K562 (cell line): ENCODE data around the gene GIGYF1. TPM values are rescaled to one million over a fixed set of nuclear protein-coding genes. Genes with fewer than 3 reads are reported as not detected.

Source experiments
- ARHGAP35 ChIP-seq: fragments of 450-650 bp; IDR thresholded peaks from 2 replicates; pipeline ENCODE4 v1.6.1; 2018; ENCODE audit not compliant: partially characterized antibody
- BACH1 ChIP-seq: fragments of 200-800 bp; sonication (Bioruptor generic); IDR thresholded peaks from 2 replicates; pipeline ENCODE4 v1.6.1; 2016; ENCODE audit warnings: missing genetic modification characterization, missing compliant biosample characterization
- CBX3 ChIP-seq, 2 experiments: IDR thresholded peaks; 1 replicate in 1 of 2; 2 replicates in 1 of 2; pipeline ENCODE4 v1.6.1; 2012; ENCODE audit warnings: inconsistent platforms in 2 of 2, low read length in 2 of 2, borderline replicate concordance in 1 of 2, control low read depth in 1 of 2
- FOSL1 ChIP-seq: fragments of 200-800 bp; sonication (Bioruptor generic); conservative IDR thresholded peaks from 2 replicates; pipeline ENCODE4 v1.6.1; 2016; ENCODE audit warnings: missing genetic modification characterization, missing compliant biosample characterization
- FOXK2 ChIP-seq, 2 experiments: fragments of 450-650 bp; IDR thresholded peaks in 1 of 2; conservative IDR thresholded peaks in 1 of 2; 2 replicates each; pipeline ENCODE4 v1.6.1; 2016; ENCODE audit warnings: low read depth in 2 of 2, mild to moderate bottlenecking in 1 of 2
- GABPA ChIP-seq: fragments of 200-800 bp; sonication (Bioruptor generic); conservative IDR thresholded peaks from 2 replicates; pipeline ENCODE4 v1.6.1; 2016; ENCODE audit warnings: low read depth, missing genetic modification characterization, missing compliant biosample characterization
- GTF2E2 ChIP-seq: fragments of 200-800 bp; sonication (Bioruptor generic); IDR thresholded peaks from 2 replicates; pipeline ENCODE4 v1.6.1; 2016; ENCODE audit warnings: missing genetic modification characterization, missing compliant biosample characterization
- NCOA6 ChIP-seq: fragments of 450-650 bp; IDR thresholded peaks from 2 replicates; pipeline ENCODE4 v1.6.1; 2017; ENCODE audit warnings: mild to moderate bottlenecking
- SAFB ChIP-seq: fragments of 200-400 bp; formaldehyde crosslinking; IDR thresholded peaks from 2 replicates; pipeline ENCODE4 v1.6.1; 2017; ENCODE audit warnings: low read depth, low read length, borderline replicate concordance
- ZBTB7A ChIP-seq: IDR thresholded peaks from 2 replicates; pipeline ENCODE4 v1.6.1; 2011; ENCODE audit warnings: low read depth, mild to moderate bottlenecking, low read length, moderate library complexity, borderline replicate concordance; ENCODE audit not compliant: control insufficient read depth
- ZNF551 ChIP-seq: fragments of 250-450 bp; sonication (Bioruptor Pico); IDR thresholded peaks from 2 replicates; pipeline ENCODE4 v1.5.0; 2021; ENCODE audit warnings: mild to moderate bottlenecking, moderate library complexity
- ZNF75A ChIP-seq: fragments of 450-650 bp; formaldehyde crosslinking; IDR thresholded peaks from 2 replicates; pipeline ENCODE4 v1.4.0; 2020; ENCODE audit warnings: mild to moderate bottlenecking
- polyA plus RNA-seq, 8 experiments: library from polyadenylated mRNA; depleted of rRNA in 4 of 8; stranded (reverse) in 5 of 8; unstranded in 3 of 8; fragments of >200 nt; fragmentation: Nextera tagmentation in 2 of 8; fragmentation: Illumina TruSeq in 1 of 8; extraction: Ambion mirVana in 2 of 8; extraction: Trizol in 1 of 8; gene quantifications; 2 replicates each; pipeline versions ENCODE4 v1.2.1 to v1.2.3, GENCODE V29; 2011 to 2014; ENCODE audit warnings: inconsistent platforms in 1 of 8, missing spikeins in 1 of 8
- total RNA-seq, 7 experiments: library from RNA; depleted of rRNA in 6 of 7; stranded (reverse); fragments of >200 nt in 6 of 7; fragmentation: Illumina TruSeq in 2 of 7; extraction: Trizol in 2 of 7; gene quantifications; 2 replicates each; pipeline versions ENCODE4 v1.2.1 to v1.2.3, GENCODE V29; 2011 to 2021; ENCODE audit warnings: low replicate concordance in 1 of 7
- TF ChIP-seq, protein P1 (sequence below): conservative IDR thresholded peaks from 2 replicates; pipeline ENCODE4 v1.6.1; 2011; ENCODE audit warnings: low read depth, mild to moderate bottlenecking, low read length; ENCODE audit not compliant: control insufficient read depth
- TF ChIP-seq, protein P2 (sequence below): fragments of 450-650 bp; IDR thresholded peaks from 2 replicates; pipeline ENCODE4 v1.6.1; 2016; ENCODE audit warnings: low read depth, mild to moderate bottlenecking, moderate library complexity
- TF ChIP-seq, protein P3 (sequence below): fragments of 250-450 bp; sonication (Bioruptor Pico); IDR thresholded peaks from 2 replicates; pipeline ENCODE4 v1.4.0; 2020
- TF ChIP-seq, protein P4 (sequence below): fragments of 250-450 bp; sonication (Bioruptor Pico); IDR thresholded peaks from 2 replicates; pipeline ENCODE4 v1.5.0; 2021; ENCODE audit warnings: mild to moderate bottlenecking, borderline replicate concordance

The GIGYF1 gene
- total and polyA plus RNA-seq, 9 of the 15 experiments (the other 6 are each of a cell fraction or from before 2014, with no cell fraction given): 0.56 to 76.2 (median 16.8) TPM

DNA sequence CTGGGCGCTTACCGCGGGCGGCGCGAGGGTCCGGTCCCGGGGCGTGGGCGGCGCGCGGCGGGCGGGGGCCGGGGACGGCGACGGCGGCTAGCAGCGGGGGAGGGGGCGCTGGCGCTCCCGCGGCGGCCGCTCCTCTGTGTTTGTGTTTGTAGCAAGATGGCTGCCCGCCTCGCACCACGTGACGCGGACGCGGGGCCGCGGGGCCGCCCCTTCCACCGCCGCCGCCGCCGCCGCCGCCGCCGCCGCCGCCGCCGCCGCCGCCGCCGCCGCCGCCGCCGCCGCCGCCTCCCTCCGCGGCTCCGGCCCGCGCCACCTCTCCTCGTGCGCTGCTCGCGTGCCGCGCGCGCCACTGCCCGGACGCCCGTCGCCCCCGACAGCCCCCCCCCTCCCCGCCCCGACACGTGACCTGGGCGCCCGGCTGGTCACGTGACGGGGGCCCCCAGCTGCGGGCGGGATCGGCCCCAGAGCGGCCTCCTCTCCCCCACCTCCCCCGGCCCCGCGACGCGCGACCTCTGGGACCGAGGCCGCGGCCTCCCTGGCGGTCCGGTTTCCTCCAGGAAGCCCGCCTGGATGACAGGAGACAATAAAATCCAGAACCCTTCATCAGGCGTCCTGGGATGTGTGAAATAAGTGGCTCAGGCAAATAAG is at the start of gene GIGYF1 (continued):
- TF ChIP-seq, protein P1, sequence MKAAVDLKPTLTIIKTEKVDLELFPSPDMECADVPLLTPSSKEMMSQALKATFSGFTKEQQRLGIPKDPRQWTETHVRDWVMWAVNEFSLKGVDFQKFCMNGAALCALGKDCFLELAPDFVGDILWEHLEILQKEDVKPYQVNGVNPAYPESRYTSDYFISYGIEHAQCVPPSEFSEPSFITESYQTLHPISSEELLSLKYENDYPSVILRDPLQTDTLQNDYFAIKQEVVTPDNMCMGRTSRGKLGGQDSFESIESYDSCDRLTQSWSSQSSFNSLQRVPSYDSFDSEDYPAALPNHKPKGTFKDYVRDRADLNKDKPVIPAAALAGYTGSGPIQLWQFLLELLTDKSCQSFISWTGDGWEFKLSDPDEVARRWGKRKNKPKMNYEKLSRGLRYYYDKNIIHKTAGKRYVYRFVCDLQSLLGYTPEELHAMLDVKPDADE: peak; percentile 46
- TF ChIP-seq GTF2E2 (tag) (no peak), CBX3 (IDR thresholded peaks at IDR 0.05; ENCODE audit: borderline replicate concordance in 1 of 2, low read length in 2 of 2) (peak in 1 of 2 experiments; percentile 34; a peak in 1 of 3 replicates), BACH1 (tag) (no peak), NCOA6 (no peak), FOXK2 (conservative IDR thresholded peaks at IDR 0.05 in 1 of 2, IDR thresholded peaks at IDR 0.05 in 1 of 2; ENCODE audit: low read depth in 2 of 2) (no peak), ZNF75A (CRISPR knock-in tag) (no peak), FOSL1 (tag) (0 out of 2 replicates have a peak, but pooled peaks have one; percentile 48), SAFB (no peak), ZNF551 (CRISPR knock-in tag) (no peak), ARHGAP35 (no peak), GABPA (tag) (peak; percentile 50), ZBTB7A (peak; percentile 93)
- TF ChIP-seq, protein P2, sequence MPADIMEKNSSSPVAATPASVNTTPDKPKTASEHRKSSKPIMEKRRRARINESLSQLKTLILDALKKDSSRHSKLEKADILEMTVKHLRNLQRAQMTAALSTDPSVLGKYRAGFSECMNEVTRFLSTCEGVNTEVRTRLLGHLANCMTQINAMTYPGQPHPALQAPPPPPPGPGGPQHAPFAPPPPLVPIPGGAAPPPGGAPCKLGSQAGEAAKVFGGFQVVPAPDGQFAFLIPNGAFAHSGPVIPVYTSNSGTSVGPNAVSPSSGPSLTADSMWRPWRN: no peak
- TF ChIP-seq, protein P3, sequence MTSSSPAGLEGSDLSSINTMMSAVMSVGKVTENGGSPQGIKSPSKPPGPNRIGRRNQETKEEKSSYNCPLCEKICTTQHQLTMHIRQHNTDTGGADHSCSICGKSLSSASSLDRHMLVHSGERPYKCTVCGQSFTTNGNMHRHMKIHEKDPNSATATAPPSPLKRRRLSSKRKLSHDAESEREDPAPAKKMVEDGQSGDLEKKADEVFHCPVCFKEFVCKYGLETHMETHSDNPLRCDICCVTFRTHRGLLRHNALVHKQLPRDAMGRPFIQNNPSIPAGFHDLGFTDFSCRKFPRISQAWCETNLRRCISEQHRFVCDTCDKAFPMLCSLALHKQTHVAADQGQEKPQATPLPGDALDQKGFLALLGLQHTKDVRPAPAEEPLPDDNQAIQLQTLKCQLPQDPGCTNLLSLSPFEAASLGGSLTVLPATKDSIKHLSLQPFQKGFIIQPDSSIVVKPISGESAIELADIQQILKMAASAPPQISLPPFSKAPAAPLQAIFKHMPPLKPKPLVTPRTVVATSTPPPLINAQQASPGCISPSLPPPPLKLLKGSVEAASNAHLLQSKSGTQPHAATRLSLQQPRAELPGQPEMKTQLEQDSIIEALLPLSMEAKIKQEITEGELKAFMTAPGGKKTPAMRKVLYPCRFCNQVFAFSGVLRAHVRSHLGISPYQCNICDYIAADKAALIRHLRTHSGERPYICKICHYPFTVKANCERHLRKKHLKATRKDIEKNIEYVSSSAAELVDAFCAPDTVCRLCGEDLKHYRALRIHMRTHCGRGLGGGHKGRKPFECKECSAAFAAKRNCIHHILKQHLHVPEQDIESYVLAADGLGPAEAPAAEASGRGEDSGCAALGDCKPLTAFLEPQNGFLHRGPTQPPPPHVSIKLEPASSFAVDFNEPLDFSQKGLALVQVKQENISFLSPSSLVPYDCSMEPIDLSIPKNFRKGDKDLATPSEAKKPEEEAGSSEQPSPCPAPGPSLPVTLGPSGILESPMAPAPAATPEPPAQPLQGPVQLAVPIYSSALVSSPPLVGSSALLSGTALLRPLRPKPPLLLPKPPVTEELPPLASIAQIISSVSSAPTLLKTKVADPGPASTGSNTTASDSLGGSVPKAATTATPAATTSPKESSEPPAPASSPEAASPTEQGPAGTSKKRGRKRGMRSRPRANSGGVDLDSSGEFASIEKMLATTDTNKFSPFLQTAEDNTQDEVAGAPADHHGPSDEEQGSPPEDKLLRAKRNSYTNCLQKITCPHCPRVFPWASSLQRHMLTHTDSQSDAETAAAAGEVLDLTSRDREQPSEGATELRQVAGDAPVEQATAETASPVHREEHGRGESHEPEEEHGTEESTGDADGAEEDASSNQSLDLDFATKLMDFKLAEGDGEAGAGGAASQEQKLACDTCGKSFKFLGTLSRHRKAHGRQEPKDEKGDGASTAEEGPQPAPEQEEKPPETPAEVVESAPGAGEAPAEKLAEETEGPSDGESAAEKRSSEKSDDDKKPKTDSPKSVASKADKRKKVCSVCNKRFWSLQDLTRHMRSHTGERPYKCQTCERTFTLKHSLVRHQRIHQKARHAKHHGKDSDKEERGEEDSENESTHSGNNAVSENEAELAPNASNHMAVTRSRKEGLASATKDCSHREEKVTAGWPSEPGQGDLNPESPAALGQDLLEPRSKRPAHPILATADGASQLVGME (CRISPR knock-in tag): no peak
- TF ChIP-seq, protein P4, sequence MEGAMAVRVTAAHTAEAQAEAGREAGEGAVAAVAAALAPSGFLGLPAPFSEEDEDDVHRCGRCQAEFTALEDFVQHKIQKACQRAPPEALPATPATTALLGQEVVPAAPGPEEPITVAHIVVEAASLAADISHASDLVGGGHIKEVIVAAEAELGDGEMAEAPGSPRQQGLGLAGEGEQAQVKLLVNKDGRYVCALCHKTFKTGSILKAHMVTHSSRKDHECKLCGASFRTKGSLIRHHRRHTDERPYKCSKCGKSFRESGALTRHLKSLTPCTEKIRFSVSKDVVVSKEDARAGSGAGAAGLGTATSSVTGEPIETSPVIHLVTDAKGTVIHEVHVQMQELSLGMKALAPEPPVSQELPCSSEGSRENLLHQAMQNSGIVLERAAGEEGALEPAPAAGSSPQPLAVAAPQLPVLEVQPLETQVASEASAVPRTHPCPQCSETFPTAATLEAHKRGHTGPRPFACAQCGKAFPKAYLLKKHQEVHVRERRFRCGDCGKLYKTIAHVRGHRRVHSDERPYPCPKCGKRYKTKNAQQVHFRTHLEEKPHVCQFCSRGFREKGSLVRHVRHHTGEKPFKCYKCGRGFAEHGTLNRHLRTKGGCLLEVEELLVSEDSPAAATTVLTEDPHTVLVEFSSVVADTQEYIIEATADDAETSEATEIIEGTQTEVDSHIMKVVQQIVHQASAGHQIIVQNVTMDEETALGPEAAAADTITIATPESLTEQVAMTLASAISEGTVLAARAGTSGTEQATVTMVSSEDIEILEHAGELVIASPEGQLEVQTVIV (CRISPR knock-in tag): no peak
